HG02798 (cell line): ENCODE results near the gene COX8C.

Experiments used
- ATAC-seq: cut with Tn5 transposase; IDR thresholded peaks from one replicate; pipeline ENCODE4 v1.9.1; 2021; ENCODE audit warnings: mild to moderate bottlenecking; ENCODE audit not compliant: unreplicated experiment, poor library complexity

The COX8C gene

DNA sequence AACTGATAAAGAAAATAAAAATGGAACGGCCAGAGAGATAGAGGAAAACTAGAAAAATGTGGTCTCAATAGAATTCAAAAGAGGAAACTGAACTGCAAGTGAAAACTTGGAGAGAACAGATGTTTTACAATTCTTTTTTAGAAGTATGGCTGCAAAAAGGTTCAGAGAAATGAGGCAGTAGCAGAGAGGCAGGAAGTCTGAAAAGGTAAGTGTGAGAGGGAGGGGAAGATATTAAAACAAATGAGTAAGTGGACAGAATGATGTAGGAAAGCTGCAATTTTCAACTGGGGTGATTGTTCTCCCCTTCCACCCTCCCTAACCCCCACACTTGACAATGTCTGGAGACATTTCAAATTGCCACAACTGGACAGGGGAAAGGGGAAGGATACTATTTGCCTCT, 27.0 kb upstream of the COX8C start:
- no peak for ATAC-seq

DNA sequence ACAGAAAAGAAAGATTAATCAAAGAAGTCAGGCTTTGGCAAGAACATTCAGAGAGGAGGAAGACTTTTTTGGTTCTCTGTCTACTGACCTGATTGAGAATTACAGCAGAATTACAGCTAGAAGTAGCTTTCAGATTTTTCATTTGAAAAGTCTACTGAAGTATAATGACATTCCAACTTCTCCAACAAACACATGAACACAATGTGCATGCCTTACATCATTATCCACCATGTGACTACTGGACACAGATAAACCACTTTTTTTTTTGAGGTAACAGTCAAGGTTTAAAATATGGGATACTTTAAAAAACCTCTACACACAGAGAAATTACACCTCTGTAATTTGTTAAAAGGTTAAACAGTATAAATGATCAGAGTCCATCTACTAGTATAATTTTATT, 26.5 kb upstream of the COX8C start:
- no peak for ATAC-seq

DNA sequence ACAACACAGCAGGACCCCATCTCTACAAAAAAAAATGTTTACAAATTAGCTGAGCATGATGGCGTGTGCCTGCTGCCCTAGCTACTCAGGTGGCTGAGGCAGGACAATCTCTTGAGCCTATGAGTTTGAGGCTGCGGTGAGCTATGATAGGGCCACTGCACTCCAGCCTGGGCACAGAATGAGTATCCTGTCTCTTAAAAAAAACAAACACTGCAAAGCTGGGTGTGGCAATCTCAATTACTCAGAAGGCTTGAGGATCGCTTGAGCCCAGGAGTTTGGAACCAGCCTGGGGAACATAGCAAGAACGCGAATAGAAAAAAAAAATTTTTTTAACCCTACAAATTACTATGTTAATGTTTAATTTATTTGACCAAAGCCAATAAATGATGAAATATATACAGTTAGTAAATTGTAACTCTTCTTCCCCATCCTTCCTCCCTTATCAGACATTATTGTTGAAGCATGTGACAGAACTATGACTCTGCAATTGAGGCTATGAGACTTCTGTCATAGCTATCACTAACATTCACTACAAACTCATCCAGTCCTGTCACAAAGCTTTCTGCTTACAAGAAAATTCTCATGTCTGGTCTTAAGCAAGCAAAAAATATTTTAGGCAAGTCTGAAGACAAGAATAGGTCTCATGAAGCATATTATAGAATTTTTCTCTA, 23.9 kb upstream of the COX8C start:
- ATAC-seq, result no peak

DNA sequence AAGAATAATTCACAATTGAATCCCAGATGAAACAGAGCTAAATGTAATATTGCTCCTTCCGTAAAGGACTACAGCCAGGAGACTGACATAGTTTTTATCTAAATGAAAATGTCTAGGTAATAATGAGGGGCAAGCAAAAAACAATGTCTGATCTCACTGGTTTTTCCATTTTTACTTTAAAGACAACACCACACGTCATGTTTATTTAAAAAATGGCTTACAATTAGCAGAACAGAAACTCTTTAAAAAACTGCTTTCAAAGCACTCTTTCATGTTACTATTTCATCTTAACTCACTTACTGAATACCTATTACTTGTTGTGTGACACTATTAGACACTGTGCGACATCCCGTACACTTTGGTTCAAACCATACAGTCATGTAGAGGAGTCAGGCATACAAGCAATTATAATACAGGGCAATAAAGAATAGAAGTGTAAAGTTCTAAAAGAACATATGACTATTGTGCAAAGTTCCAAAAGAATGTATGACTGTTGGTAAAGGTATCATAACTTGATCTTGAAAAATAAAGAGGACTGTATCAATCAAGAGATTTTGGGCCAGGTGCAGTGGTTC, 23.3 kb upstream of the COX8C start:
- ATAC-seq, result no peak

DNA sequence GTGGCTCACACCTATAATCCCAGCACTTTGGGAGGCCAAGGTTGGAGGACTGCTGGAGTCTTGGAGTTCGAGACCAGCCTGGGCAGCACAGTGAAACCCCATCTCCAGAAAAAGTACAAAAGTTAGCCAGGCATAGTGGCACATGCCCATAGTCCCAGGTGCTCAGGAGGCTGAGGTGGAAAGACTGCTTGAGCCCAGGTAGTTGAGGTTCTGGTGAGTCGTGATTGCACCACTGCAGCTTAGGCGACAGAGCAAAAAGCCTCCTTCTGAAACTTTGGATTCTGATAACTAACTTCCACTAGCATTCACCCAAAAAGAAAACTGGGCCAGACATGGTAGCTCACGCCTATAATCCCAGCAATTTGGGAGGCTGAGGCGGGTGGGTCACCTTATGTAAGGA, 20.8 kb upstream of the COX8C start:
- no peak for ATAC-seq

DNA sequence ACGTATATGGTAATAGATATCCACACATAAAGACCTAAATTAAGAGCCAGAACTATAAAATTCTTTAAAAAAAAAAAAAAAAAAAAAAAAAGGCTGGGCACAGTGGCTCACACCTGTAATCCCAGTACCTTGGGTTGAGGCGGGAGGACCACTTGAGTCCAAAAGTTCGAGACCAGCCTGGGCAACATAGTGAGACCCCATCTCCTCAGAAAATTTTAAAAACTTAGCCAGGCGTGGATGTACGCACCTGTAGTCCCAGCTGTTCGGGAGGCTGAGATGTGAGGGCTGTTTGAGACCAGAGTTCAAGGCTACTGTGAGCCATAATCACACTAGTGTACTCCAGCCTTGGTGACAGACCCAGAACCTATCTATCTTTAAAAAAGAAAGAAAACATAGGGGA, 18.4 kb upstream of the COX8C start:
- no peak for ATAC-seq

DNA sequence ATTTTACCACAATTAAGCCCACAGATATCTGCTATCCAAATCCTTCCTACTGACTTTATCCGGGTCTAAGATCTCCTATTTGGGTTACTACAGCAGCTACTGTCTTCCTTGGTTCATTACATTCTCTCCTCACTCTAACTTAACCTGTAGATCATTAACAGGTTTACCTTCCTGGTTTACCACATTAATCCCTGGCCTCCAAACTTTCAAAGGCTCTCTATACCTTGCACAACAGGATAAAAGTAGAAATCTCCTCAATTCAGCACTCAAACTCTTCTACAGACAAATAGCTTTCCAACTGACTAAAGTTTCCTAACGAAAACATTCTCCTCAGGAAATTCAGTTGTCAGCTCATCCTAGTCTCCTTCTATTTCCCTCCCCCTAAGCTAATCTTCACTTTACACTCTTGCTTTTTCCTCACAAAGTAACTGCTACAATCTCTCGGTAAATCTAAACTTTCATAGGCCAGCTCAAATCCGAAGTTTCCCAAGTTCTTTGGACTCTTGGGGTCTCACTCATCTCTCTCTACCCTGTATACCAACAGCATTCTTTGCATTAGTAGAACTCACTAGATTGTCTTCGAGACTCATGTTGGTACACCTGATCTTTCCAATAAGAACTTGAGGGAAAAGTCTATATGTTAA, 16.9 kb upstream of the COX8C start:
- ATAC-seq, result no peak

DNA sequence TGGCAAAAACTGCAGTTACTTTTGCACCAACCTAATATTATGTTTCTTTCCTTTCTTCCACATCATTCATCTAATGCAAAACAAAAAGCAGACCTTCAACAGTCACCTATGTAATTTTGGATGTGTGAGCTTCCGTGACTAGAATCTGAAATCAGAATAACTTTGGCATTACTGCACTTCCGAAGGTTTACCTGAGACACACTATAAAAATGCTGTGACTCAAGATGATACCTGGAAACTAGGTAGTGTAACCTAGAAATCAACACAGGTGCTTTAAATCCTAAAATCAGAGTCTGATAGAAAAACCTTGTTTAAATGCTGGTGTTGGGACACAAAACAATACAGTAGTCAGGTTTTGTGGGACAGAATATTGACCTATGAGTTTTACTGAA, 16.4 kb upstream of the COX8C start:
- ATAC-seq, result no peak

DNA sequence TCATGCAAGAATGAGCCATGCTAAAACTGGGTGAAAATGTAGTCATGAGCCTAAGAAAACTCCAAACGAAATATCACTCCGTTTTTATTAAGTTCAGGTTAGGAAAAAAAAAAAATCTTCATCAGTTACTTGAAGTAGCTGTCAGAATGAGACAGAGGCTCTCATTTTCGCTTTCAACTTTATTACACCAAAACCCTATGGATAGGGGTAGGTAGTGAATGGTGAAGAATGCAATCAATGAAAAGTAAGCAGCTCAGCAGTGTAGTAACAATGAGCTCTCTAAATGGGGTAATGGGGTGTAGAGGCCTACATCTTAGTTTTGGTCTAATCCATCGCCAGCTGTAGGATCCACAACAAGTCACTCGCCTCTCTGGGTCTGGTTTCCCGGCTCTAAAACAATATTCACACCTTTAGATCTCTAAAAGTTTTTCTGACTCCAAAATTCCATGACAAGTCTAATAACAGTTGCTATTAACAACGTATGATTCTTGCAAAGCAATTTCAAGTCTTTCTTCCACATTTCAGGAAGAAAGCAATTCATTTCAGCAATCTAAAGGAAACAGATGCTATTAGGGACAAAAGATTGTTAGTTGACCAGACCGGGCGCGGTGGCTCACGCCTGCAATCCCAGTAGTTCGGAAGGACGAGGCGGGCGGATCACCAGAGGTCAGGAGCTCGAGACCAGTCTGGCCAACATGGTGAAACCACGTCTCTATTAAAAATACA, 15.8 kb upstream of the COX8C start:
- no peak for ATAC-seq

DNA sequence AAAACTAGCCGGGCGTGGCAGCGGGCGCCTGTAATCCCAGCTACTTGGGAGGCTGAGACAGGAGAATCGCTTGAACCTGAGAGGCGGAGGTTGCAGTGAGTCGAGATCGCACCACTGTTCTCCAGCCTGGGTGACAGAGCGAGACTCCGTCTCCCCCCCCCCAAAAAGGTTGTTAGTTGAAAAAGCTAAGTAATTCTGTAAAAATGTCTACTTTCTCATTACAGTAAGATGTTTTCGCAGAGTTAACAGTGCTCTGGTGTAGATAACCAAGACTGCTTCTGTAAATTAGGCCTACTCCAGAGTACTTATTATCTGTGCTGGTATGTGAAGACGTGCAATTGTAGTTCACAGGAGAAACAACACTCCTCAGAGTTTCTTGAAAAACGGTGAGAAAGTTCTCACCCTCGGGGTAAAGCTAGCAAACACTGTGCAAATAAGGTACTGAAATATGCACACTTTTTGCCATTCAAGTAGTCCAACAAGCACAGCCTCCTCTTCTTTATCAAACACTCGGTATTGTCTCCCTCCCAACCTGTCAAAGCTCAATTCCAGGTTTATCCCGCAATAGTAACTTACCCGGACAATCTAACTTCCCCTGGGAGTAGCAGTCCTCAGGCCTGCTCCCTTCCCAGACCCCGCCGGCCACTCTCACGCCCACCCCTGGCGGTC, 15.1 kb upstream of the COX8C start:
- ATAC-seq, result peak; percentile 1

DNA sequence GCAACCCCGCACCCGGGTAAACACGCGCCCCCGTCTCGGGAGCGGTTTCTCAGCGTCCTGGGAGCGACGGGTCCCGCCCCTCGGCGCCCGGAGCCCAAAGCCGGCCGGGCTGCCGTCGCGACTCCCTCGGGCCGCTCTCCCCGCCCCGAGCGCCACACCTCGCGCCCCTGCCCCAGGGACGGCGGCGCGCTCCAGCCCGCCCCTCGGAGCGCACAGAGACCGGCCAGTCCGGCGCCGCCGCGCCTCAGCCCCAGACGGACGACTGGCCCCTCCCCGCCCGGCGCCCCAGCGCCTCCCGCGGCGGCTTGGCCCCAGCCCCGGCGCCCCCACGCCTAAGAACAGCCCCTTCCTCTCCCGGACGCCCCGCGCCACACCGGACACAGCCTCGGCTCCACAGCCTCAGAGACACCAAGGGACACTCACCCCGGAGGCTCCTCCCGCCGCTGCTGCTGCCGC, 14.6 kb upstream of the COX8C start:
- ATAC-seq, result peak; percentile 65

DNA sequence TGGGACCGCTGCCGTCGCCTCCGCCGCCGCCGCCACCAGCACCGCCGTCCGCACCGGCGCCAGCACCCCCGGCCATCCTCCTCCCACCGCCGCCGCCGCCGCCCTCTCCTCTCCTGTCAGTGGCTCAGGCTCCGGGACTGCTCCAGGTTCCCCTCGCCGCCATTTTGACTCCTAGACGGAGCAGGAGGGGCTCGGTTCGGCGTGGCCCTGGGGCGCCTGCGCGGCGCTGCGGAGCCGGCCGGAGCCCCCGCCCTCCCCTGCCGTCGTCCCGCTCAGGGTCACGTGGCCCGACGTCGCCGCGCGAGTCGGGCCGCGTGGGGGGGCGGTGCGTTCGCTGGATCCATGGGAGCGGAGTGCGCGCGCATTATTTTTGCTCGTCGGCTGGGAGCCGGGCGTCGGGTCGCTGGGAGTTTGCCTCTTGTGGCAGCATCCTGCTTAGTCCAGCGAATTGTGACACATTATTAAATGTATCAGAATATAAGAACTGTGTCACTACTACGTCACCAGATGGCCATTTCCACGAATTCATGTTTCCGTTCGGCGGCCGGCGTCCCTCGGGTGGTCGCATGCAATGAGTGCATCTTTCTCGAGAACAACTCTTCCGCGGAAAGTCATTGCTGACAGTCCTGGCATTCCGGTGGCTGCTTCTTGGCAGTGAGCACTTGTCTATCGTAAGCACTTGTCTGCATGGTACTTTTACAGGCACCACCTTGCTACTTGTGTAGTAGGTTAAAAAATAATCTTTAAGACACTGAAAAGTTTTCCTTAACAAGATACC, 13.9 kb upstream of the COX8C start, which contains the start of gene BTBD7:
TSS of gene BTBD7 (minus strand) at position 184 of the 778 bp plus-strand sequence. CDS start 36,985 bp downstream, outside the sequence.
- ATAC-seq, result peak; percentile 85

DNA sequence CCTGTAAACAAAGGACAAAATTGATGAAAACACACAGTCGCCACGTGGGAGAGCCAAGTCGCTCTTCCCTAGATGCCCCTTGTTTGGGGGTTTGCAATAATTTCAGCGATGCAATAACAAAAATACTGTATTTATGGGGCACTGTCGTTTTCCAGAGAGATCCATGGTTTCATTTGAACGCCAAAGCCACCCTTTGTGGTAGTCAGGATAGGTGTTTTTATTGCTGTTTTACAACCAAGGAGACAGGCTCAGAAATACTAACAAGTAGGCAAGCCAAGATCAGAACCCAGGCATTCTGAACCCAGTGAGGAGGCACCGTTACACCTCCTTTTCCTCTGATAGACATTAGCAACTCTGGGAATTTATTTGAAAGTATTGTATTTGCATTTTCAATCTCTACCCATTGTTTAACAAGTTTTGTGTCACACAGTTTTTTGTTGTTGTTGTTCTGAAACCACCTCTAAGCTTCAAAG, 13.3 kb upstream of the COX8C start:
- no peak for ATAC-seq

DNA sequence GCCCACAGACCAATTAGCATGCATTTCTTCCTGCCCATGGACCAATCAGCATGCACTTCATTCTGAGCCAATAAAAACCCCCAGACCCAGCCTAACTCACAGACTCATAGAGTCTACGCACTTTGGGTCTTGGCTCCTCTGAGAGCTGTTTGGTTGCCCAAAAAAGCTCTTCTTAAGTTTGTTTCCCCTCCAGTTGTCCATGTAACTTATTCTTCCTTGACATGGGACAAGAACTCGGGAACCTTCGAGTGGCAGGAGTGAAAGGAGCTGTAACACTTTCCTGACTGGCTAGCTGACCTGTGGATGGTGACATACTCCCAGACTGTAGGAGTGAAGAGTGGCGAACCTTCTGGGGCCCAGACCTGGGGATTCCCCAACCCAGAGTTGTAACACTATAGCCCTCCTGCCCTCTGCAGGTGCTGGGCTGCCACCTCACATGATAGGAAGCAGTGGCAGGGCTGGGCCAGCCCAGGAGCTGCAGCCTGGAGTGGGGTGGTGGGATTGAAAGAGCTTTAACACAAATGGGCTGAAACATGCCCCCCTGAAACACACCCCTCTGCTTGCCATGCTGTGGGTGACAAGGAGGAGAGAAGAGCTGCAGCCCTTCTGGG, 9.7 kb upstream of the COX8C start:
- no peak for ATAC-seq

DNA sequence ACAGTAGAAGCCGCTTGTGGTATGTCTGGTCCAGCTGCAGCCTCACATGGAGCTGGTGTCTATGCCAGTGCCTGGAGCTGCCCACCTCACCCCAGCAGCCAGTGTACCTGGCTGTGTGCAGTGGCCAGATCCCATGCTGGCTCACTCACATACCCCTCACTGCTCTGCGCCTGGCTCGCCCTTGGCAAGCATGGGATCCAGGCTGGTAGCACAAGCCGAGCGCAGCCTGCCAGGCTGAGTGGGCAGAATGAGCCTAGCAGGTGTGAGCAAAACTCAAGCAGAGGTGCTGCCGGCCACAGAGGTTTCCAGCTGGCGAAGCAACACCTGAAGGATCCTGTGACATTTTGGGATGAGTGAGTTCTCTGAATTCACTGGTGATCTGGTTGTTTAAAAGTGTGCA, 9.1 kb upstream of the COX8C start:
- ATAC-seq, result no peak

DNA sequence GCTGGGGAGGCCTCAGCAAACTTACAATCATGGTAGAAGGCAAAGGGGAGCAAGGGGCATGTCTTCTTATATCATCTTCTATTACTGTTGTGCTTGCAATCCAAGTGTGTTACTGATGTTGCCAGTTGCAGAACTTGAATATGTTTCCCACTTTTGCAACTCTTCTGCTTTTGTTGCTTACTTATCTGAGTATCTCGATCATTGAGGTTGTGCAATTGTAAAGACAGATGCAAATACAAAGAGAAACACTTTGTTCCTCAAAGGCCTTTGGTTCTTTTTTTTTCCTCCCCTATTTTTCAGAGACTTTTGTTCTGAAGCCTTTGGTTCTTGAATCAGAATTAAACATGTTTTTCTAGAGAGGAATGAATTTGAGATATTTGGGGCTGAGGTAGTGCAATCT, 3.7 kb upstream of the COX8C start:
- ATAC-seq, result no peak

DNA sequence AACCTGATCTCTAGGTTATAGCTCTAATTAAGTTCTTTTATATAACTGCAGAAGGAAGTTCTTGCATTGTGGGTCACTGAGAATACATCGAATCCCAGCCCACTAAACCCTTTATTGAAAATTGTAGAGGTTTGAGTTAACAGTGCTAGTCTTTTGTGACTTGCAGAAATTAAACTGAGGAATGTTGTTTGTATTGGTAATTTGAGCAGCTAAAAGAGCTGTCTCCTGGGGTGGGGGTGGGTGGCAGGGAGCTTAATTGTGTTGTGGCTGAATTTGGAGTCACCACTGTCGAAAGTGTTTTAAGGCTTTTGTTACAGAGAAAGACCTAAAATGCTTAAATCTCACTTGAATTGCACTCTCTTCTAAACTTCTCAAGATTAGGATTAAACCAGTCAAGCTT, 3.2 kb upstream of the COX8C start:
- no peak for ATAC-seq

DNA sequence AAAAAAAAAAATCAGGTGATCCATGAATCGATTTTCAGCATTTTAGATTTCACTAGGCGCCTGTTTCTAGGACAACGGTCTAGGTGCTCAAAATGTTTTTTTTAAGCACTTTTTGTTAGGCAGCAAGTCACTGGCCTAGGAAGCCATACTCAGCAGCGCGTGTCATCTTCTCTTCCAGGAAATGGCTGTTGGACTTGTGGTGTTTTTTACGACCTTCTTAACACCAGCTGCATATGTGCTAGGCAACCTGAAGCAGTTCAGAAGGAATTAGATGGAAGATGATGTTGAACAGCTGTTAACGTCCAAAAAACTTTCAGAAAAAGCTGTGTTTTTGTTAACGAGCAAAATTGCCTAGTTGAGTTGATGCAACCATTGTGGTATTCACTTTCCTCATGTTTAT, 868 bp downstream of the COX8C start:
- ATAC-seq, result no peak

DNA sequence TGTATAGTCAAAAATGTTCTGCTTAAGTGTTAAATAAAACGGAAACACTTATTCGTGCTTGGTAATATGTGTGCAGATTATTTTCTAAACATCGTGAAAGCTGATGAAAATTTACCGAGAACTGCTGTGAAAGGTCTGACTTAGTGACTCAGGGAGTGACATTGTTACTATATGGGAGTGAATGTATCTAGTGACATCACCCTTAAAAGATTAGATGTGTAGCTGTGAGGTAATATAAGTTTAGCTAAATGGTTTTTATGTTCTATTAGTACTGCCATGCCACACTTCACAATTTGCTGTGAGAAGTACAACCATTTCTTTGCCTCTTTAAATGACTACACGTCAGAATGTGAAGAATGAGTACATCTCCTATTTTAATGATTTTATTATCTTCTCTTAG, 1.3 kb downstream of the COX8C start:
- no peak for ATAC-seq
